GM19324 (cell line): ENCODE results near the gene NR0B2.
"Not testable (repeated sequence)": the region's sequence is repeated elsewhere in the genome, so short reads cannot be mapped to it uniquely, and the experiment has no call there.

Experiments
- ATAC-seq: cut with Tn5 transposase; IDR thresholded peaks from one replicate; pipeline ENCODE4 v1.9.1; 2021; ENCODE audit warnings: mild to moderate bottlenecking, moderate library complexity; ENCODE audit not compliant: unreplicated experiment, low FRiP score

The NR0B2 gene

DNA sequence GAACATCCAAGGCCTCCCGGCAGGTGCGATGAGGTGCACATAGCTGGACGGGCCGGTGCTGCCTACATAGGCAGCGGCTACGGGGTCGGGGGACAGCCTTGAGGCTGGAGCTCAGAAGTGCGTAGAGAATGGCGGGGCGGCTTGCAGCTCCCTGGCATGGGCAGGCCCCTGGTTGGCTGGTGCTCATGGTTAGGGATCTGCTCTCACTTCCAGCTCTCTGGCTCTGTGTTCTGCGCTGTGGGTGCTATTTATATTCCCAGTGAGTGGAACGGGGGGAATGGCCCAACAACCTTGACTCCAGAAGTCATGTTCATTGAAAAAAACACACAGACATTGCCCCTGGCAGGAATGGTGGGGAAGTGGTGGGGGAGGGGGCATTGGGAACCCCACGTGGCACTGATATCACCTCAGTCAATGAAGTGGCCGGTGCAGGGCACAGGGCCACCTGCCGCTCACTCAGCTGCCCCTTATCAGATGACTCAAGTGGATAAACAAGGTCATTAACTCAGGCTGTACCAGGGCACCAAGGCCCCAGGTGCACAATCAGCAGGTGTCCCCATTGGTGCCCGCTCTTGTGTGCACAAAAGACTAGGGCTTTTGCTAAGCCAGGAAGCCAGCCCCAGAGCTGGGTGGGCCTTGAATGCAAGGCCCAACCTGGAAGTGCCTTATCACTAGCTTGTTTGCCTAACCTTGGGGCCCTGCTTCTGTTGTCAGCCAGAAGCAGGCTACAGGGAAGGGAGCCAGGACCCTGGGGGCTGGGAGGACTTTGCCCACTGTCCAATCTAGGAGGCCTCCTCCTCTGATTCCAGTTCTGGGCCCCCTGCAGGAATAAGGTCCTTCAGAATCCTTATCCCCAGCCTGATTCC, at the start of gene NR0B2:
Gene NR0B2 (minus strand): TSS at position 222 of the 866 bp plus-strand sequence. CDS start 35 bp downstream, at position 187.
- no peak for ATAC-seq

GRCh38 chr1:26961826-26962225, 48.1 kb upstream of the NR0B2 start:
- no peak for ATAC-seq

GRCh38 chr1:26960625-26960966, 46.8 kb upstream of the NR0B2 start:
- no peak for ATAC-seq

- ATAC-seq = no peak
Measured at GRCh38 chr1:26959722-26960624, 46.2 kb upstream of the NR0B2 start, which contains the start of gene KDF1. TSS of gene KDF1 (minus strand) at chr1:26960468. CDS start at chr1:26952380, 8,088 bp downstream.

- no peak for ATAC-seq
Measured at GRCh38 chr1:26959270-26959669, 45.5 kb upstream of the NR0B2 start.

DNA sequence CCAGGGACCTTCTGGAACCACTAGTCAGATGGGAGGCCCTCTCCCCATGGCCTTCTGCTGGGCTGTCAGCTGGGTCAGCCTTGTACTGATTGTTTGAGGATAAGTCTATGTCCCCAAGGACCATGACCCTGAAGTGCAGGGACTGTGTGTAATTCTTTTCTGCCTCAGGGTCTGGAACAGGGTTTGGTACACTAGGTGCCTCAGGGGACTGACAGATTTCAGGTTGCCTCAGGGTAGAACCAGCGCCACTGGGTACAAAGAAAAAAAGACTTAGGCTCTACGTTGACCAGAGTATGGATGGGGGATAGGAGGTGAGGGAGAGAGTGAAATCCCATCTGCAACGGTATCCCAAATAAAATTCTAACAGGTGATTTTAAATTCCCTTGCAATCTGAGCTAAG, 43.5 kb upstream of the NR0B2 start:
- no peak for ATAC-seq

DNA sequence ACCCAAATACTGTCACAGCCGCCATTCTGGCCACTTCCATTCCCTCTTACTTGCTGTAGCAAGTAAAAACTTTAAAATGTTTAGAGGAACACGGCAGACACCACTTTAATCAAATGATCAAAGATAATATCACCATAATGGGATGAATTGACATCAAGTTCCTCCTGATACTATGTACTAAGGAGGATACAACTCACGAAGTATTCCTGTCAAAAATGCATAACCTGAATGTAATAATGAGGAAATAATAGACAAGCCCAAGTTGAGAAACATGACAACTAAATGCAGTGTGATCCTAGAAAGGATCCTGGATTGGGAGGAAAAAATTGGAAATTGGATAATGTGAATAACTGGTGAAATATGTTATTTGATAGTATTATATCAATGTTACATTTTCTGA, 42.5 kb upstream of the NR0B2 start:
- ATAC-seq = no peak

- no peak for ATAC-seq
Measured at GRCh38 chr1:26953374-26953773, 39.6 kb upstream of the NR0B2 start.

- no peak for ATAC-seq
Measured at GRCh38 chr1:26951821-26952497, 38.2 kb upstream of the NR0B2 start.

GRCh38 chr1:26951216-26951615, 37.4 kb upstream of the NR0B2 start:
- no peak for ATAC-seq

GRCh38 chr1:26950602-26951001, 36.8 kb upstream of the NR0B2 start:
- no peak for ATAC-seq

DNA sequence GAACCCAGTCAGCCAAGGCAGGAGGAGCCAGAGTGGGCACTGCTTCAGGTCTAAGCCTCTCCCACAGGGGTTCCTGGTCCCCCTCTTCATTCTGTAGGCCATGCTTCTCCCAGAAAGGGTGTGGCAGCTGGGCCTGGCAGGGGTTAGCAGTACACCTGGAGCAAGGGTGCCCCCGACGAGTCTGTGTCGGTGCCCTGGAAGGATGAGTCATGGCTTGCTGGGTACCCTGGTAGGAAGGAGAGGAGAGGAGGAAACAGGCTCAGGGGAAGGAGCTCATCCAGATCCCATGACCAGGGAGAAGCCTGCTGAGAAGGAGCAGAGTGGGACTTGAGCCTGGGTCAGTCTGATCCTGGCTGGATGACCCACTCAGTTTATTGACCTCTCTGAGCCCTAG, 36.1 kb upstream of the NR0B2 start:
- no peak for ATAC-seq

DNA sequence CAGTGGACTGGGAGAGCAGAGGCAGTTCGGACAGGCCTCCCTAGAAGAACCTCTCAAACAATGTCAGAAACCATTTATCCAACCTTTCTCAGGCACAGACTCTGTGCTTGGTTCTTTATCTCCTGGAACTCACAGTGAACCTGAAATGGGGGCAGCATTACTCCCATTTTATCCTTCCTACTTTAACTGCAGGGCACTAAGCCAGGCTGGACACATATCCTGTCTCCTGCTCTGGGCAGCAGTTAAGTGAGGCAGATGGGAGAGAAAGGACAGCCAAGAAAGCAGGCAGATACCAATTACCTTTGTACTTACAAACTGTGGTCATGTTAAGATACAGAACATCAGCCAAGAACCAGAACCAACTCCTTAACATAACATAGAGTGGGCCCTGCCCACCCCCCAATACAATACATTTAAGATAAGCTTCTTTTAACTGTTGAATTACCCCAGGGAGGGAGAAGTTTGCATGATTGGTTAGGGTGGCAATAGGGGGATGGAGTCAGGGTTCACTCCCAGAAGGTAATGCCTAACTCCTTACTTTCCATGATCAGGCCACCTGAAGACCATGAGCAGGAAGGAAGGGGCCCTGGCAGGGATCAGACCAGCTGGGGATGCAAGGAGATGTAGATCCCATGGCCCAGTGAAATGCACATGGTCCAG, 35.6 kb upstream of the NR0B2 start:
- no peak for ATAC-seq

GRCh38 chr1:26948725-26949057, 34.9 kb upstream of the NR0B2 start:
- not testable (repeated sequence) for ATAC-seq

DNA sequence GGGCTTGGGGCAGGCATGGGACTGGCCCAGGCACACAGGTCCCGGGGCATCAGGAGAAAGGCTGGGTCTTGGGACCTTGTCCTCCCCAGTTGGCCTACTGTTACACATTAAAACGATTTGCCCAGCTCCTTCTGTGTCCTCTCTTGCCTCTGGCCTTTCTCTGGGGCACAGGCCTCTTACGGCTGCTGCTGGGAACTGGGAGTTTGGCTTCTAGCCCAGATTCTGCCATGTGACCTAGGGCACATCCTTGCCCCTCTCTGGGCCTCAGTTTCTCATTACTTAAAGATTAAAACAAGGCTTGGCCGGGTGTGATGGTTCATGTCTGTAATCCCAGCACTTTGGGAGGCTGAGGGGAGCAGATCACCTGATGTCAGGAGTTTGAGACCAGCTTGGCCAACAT, 32.5 kb upstream of the NR0B2 start:
- ATAC-seq = no peak

DNA sequence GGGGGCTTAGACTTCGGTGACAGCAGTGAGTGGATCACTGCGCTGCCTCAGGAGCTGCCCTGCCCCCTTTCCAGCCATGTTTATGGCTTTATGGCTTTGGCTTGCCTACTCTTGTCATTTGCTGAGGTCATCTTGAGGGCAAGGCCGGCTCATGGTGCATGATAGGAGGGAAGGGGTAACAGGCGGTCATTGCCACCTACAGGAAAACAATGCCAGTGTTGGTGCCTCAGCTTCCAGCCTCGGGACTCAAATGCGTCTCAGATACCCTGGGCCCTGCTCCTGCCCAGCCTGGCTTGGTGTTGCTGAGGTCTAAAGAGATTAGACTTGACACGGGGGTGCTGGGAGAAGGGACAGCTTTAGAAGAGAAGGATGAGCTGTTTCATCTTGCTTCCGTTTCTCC, 32.0 kb upstream of the NR0B2 start:
- ATAC-seq = no peak

DNA sequence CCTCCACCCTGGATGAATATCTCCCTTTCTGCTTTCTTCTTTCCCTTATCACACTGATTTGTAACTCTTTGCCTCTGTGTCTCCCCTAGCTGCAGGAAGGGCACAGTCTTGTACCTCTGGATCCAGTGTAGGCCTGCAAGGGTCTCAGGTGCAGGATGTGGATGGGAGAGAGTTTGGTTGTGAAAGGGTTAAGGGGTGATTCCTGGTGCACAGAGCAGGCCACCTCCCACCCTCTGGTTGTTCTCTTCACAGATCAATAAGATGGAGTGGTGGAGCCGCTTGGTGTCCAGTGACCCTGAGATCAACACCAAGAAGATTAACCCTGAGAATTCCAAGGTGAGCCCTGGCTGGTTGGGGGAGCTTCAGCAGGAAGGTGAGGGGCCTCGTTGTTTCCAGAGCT, 31.4 kb upstream of the NR0B2 start:
- no peak for ATAC-seq

- ATAC-seq = no peak
Measured at GRCh38 chr1:26942656-26943055, 28.9 kb upstream of the NR0B2 start.

DNA sequence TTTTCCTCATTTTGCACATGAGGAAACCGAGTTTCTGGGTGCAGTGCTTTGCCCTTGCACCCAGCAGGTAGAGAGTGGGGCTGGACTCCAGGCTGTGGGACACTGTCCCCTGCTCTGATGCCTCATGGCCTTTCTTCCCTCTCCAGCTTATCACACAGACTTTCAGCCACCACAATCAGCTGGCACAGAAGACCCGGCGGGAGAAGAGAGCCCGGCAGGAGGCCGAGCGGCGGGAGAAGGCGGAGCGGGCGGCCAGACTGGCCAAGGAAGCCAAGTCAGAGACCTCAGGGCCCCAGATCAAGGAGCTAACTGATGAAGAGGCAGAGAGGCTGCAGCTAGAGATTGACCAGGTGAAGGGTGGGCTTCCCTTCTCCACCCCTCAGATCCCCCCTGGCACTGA, 27.5 kb upstream of the NR0B2 start:
- ATAC-seq = no peak

DNA sequence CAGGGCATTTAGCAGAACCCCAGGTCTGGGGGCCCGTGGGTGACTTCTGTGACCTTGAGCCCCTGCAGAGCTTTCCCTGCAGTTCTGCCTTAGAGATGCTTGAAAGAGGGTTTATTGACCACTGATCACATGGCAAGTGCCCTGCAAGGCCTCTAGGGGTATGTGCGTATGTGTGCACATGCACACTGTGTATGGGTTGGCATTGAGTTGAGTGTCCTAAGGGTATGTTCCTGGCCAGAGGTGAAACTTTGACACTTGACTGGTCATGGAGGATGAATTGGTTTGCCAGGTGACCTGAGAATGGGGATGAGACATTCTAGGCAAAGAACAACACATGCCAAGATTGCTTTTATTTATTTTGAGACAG, 24.9 kb upstream of the NR0B2 start:
- no peak for ATAC-seq
